Activated T-cell treated with anti-CD3 and anti-CD28 coated beads, Interleukin-2, amount 50 U/mL, for 1 hour (primary cell): ENCODE data around the gene SH3GL3.

Experiments used
- DNase-seq: peaks from one replicate; pipeline ENCODE4 v3.0.0-alpha.2; 2020

Gene SH3GL3

DNA sequence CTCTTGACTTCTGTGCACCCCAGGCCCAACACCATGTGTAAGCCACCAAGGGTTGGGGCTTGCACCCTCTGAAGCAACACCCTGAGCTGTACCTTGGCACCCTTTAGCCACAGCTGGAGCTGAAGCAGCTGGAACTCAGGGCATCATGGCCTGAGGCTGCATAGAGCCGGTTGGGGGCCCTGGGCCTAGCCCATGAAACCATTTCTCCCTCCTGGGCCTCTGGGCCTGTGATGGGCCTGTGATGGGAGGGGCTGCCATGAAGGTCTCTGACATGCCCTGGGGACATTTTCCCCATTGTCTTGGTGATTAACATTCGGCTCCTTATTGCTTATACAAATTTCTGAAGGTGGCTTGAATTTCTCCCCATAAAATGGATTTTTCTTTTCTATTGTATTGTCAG, 184.4 kb downstream of the SH3GL3 start:
- DNase-seq, result no peak

DNA sequence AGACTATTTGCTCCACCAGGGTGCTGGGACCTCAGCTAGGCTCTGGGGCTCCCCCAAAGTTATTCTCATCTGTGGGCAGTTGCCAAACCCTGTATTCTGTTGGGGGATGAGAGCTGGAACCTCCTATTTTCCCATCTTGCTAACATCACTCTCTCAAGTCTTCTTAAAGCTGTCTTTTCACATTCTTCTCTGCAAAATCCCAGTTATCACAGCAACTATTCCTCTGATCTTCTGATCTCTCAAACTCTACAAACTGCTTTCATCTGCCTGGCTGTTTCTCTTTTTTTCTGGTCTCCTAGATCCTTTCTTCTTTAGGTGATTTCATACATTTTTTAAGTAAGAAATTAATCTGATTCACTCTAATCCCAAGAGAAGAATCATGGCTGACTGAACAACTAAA, 196.1 kb downstream of the SH3GL3 start:
- DNase-seq, result no peak

DNA sequence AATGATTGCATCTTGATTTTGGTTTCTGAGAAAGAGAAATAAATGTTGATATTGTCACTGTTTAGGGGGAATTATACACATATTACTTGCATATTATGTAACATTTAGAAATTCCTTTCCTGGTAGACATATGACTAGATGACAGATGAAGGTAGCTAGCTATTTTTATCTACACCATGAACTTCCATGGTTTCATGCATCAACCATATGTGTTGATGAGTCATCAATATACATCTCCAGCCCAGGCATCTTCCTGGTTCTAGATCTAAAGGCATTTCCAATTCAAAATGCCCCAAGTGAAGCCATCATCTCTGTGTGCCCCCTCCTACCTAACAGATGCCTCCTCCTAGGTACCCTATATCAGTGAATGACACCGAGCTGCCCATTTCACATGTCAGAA, 197.3 kb downstream of the SH3GL3 start:
- DNase-seq, result no peak

DNA sequence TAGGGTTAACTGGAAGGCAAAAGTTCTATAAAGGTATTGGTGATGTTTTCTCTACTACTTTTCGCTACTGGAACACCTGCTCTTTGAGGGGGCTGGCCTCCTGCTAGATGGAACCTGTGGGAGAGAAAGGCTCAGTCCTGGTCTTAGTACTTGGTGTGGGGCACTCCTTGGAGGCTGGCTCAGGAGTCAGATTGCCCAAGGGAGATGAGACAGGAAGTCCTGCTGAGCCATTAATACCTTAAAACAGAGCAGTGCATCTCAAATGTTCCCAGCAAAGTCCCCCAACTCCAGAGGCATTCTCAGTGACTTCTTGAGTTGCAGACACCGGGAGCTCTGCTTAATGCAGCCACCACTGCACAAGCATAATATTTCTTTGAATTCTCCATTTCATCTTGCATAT, 203.7 kb downstream of the SH3GL3 start:
- DNase-seq, result no peak

DNA sequence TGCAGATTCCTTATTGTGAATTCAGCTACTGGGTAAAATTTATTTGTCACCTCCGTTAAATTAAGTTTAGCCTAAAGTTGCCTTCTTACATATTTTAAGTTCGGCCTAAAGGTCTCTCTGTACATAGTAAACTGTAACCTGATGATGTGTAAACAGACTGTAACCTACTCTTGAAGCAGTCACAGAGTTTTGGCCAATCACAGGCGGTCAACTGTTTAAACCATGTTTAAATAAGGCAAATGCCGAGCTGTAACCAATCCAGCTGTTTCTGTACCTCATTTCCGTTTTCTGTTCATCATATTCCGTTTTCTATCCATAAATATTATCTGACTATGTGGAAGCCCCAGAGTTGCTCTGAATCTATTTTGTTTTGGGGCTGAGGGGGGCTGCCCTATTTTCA, 204.4 kb downstream of the SH3GL3 start:
- DNase-seq, result no peak

DNA sequence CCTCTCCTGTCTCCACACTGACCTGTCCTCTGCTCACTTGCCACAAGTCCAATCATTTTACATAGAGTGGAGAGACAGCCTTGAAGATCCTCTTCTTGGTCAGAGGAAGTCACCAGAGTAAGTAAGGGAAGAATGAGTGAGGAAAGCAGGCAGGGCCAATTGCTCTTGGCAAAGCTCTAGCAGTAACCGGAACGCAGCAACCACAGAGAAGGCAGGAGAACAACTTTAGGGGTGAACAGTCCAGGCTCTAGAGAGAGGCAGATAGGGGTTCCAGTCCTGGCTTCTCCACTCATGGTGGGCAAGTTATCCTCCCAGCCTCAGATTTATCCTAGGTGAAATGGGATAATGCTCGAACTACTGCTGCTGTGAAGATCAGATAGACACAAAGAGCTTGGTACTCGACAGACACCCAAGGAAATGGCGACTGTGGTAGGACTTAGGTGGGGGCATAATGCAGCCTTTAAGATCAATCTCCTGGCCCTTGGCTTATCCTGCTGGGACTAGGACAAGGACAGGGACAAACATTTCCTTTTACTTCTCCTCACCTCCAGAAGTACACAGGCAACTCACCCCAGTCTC, 205.6 kb downstream of the SH3GL3 start:
- DNase-seq, result no peak

DNA sequence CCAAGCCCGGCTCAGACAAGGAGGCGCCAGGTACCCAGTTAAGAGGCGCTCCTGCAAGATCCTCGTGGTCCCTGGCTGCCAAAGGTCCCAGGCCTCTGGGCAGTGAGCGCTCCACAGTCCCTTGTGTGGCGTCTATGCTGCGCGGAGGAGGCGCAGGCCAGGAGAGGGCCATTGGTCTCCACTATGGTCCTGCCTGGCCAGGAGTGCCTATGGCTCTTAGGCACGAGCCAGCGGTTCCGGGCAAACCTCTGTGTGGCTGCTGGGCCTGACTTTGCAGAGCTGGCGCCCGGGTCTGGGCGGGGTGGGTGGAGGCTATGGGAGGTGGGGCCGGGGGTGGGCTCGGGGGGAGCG, 206.1 kb downstream of the SH3GL3 start:
- no peak for DNase-seq

DNA sequence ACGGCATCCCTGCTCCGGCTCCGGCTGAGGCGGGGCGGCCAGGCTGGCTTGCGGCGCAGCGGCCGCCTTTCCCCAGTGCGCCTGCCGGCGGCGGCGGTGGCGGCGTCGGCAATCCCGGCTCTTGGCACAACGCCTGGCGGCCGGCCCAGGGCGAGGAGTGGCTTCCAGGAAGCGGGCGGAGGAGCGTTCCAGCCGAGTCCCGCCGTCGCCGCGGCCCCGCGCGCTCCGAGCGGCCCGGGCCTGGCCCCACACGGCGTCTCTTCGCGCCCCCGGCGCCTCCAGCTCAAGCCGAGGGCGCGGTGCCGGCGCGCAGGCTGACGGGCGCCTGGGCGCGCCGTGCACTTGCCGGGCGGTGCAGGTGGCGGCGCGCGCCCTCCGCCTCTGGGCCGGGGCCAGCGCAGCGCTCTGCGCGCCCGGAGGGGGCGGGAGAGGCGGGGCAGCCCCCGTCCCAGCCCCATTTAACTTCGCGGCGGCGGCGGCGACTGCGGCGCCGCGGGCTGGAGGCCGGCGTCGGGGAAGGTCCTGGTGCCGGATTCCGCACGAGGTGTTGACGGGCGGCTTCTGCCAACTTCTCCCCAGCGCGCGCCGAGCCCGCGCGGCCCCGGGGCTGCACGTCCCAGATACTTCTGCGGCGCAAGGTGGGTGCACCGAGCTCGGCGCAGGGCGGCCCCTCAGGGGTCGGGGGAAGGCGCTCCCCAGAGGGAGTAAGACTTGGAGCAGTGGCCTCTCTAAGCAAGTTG, 206.7 kb downstream of the SH3GL3 start, which contains the start of gene ADAMTSL3:
Gene ADAMTSL3, plus strand, starts transcription at position 485 of the 740 bp plus-strand sequence. CDS start 1,639 bp downstream, outside the sequence.
- DNase-seq, result no peak

DNA sequence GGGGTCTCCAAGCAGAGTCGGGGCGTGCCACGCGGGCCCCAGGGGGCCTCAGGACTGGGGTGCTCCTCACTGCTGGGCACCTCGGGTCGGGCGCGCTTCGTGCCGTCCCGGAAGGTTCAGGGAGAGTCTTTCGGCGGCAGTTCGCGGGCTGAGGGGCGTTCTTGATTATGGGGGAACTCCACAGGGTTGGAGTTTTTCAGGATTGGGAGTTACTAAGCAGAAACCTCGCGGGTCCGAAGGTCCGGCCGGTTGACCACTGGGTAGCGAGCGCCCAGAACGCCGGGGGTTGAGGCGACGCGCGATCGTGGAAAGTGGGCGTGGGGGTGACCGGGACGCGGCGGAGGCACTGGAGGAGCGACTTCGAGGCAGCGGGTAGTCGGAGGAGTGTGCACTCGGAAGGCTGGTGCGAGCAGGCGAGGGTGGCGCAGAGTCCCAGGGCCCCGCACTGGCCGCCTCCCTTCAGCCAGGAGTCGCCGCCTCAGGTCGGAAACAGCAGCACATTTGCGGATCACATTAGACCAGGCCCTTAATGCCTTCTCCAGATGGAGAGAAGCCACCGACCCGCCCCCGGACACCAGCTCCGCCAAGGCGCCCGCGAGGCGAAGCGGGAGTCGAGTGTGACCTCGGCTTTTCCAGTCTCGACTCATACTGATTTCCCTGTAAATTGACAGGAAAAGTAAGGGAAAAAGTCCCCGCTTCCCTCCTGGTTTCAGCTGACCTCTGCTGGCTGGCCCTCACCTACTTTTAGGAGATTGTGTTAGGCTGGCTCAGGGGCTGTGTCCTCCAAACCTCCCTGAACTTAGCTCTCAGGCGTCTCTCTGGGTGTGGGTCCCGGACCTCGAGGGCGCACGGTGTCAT, 207.5 kb downstream of the SH3GL3 start:
- DNase-seq, result no peak

DNA sequence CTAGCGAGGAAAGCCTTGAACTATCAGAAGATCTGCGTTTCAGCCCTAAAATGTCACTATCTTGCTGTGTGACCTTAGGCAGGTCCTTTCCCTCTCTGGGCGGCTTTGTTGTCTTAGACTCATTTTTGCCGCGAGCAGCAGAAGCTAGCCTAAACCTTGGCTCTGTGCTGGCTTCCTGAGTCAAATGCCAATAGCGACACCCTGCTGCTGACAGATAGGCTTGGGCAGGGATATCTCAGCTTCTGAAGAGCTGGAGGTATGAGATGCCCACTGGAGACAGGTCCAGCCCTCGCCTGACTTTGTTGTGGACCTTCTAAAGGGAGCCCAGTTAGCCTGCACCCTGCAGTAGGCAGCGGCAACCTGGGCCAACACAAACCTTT, 208.1 kb downstream of the SH3GL3 start:
- no peak for DNase-seq

DNA sequence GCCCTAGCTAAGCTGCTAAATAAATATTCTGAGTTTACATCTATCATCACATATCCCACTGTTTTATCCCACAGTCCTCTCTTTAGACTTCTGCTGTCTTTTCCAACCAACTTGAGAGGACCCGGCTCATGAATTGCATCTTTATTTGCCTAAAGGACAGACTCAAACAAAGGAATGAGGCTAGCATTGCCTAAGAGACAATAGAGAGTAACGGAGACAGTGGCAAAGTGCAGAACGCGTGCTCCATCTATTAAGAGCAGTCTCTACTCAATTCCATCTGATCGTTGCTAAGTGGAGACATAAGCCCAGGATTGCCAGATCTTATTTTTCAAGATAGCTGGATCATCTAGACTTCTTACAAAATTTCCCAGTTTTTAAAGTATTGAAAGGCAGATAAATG, 209.1 kb downstream of the SH3GL3 start:
- DNase-seq, result no peak

DNA sequence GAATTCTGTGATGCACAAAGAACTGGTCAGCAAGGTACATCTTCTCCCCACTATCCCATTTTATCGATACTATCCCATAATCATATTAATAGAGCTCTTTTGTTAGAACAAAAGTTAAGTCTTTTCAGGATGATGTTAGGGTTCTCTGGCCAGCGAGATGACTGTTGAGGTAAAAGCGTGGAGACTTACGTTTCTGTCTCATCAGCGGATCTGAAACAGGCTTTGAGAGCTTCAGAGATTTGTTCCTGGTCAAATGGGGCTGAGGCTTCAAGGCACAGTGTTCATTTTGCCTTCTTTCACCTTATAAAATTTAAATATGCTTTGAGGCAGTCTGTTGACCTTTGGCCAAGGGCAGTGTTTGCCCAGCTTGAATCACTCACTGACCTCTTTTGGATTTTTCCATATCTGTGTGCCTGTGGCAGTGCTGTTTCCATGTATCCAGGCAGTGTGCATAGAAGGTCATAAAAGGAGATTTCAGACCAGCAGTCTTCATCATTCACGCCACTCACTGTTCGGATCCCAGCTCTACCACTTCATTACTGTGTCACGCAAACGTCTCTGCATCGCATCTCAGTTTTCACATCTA, 209.9 kb downstream of the SH3GL3 start:
- DNase-seq, result no peak

DNA sequence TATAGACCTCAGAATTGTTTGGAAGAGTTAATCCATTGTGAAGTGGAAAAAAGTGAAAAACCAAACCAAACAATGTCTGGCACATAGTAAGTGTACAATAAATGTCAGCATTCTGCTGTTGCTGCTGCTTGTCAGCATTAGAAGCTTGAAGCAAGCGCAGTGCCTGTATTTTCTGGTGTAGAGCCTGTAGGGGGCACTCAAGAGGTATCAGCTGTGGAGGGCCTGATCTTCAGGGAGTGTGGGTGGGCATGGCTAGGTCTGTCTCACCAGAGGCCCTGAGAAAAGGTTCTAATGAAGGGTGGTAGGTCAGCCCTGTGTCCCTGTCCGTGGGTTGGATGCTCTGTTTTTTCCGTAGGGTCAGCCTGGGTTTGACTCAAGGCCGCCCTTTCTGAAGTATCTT, 210.4 kb downstream of the SH3GL3 start:
- no peak for DNase-seq

DNA sequence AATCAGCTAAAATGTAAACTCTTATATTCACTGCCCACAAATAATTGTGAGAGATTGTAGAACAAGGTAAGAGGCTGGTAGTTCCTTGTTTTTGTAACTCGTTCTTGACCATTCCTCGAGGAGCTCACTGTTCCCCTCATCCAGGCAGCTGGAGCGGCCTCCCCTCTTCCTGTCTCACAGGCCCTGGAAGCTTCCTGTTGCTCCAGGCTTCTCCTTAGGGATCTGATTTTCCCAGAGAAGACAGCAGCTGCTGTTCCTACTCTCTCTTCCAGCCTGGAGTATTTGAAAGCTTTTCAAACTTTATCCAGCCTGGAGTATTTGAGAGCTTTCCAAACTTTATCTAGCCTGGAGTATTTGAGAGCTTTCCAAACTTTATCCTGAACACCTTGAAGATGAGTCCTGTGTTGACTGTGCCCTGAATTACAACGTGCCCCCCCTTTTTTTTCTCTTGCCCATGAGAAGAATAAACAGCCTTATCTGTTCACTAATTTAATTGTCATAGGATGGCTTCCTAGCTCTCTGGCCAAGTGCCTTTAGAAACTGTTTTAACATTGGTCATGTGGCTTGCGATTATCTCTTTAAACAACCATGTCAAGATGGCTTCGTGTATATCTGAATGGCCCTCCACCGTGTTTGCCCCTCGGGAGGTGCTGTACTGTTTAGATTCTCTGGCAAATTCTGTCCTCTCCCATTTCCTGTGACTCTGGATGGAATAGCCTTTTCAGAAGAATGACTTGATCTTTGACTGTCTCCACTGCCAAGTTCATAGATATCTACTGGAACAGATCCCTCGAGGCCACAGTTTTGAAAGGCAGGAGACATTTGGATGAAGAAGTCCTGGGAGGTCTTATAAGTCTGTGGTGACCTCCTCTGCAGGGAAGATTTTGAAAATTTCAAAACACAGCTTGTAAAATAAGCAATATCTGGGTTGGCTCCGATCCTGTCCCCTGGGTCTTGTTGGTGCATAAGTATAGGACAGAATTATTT, 211.6 kb downstream of the SH3GL3 start:
- DNase-seq, result no peak

DNA sequence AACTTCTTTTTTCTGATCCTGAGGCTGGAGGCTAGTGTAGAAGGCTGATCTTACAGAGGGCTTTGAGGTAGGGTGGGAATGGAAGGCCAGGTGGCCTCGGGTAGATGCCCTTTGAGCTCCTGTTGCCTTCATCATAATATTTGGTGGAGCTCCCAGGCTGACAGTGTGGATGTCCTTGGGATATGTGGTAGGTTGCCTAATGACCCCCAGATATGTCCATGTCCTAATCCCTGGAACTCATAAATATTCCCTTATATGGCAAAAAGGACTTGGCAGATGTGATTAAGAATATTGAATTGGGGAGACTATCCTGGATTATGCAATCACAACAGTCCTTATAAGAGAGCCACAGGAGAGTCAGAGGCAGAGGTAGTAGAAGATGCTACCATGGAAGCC, 212.3 kb downstream of the SH3GL3 start:
- no peak for DNase-seq

DNA sequence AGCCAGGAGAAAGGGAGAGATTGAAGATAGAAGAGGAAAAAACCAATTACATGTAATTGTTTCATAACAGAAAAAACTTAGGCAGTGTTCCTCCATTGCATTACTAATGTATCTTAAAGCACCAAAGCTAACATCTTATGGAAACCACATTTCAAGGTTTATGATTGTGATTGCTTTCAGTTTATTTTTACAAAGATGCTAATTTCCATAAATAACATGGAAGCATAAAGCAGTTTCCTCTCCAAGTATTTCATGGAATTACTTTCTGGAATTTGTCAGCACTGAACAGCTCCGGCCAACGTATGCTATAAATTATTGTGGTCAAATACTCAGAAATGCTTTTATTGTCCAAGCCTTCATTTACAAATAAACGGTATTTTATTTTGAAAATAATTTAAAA, 218.3 kb downstream of the SH3GL3 start:
- no peak for DNase-seq
